NOMO-1 treated with DMSO at 0.1 percent for 48 hours (cell line): Measurements from ENCODE around the gene ROR2.
A peak's percentile ranks its signal among the peaks of the same experiment; 100 is the strongest.
"Not testable (repeated sequence)": the region's sequence is repeated elsewhere in the genome, so short reads cannot be mapped to it uniquely, and the experiment has no call there.

Experiments
- DNase-seq: peaks from one replicate; lab custom pipeline; 2025; ENCODE audit not compliant: unreplicated experiment; lab: John Stamatoyannopoulos, UW

The ROR2 gene

GRCh38 chr9:91949946-91950664 lies at the start of gene ROR2:
Gene ROR2, minus strand, starts transcription at chr9:91950228.
- no peak for DNase-seq

- DNase-seq: no peak
These were observed 45.1 kb upstream of the ROR2 start for GRCh38 chr9:91995000-91995655.

GRCh38 chr9:91994422-91994821 lies 44.4 kb upstream of the ROR2 start:
- DNase-seq: no peak

GRCh38 chr9:91992461-91993041 lies 42.5 kb upstream of the ROR2 start:
- no peak for DNase-seq

- DNase-seq: no peak
These were observed 41.8 kb upstream of the ROR2 start for GRCh38 chr9:91991721-91992341.

- no peak for DNase-seq
These were observed 36.2 kb upstream of the ROR2 start for GRCh38 chr9:91986248-91986647.

GRCh38 chr9:91985692-91986091 lies 35.7 kb upstream of the ROR2 start:
- no peak for DNase-seq

GRCh38 chr9:91978740-91979414 lies 28.8 kb upstream of the ROR2 start:
- DNase-seq: peak; percentile 7

- DNase-seq: not testable (repeated sequence)
These were observed 25.2 kb upstream of the ROR2 start for GRCh38 chr9:91975254-91975653.

GRCh38 chr9:91972711-91973110 lies 22.7 kb upstream of the ROR2 start:
- DNase-seq: no peak

GRCh38 chr9:91972076-91972626 lies 22.1 kb upstream of the ROR2 start:
- DNase-seq: no peak

GRCh38 chr9:91967259-91967658 lies 17.2 kb upstream of the ROR2 start:
- DNase-seq: no peak

- DNase-seq: no peak
These were observed 16.5 kb upstream of the ROR2 start for GRCh38 chr9:91966503-91966902.

- no peak for DNase-seq
These were observed 13.7 kb upstream of the ROR2 start for GRCh38 chr9:91963711-91964240.

- no peak for DNase-seq
These were observed 10.3 kb upstream of the ROR2 start for GRCh38 chr9:91960367-91960766.

GRCh38 chr9:91958174-91958573 lies 8.1 kb upstream of the ROR2 start:
- no peak for DNase-seq

GRCh38 chr9:91954841-91955471 lies 4.9 kb upstream of the ROR2 start:
- no peak for DNase-seq

- DNase-seq: no peak
These were observed 3.7 kb upstream of the ROR2 start for GRCh38 chr9:91953718-91954117.

- DNase-seq: no peak
These were observed 2.0 kb upstream of the ROR2 start for GRCh38 chr9:91951944-91952520.

GRCh38 chr9:91949392-91949945 lies 559 bp downstream of the ROR2 start:
- DNase-seq: no peak
